Memory B cell (primary cell): ENCODE data around the gene BTN3A1.
A peak's percentile ranks its signal among the peaks of the same experiment; 100 is the strongest.
"Not testable (repeated sequence)": the region's sequence is repeated elsewhere in the genome, so short reads cannot be mapped to it uniquely, and the experiment has no call there.

Source experiments
- ATAC-seq: fragments of 150-1000 bp; cut with Tn5 transposase; 2 replicates; pipeline ENCODE4 v1.10.0; 2021; ENCODE audit warnings: low read depth, mild to moderate bottlenecking, moderate library complexity
- DNase-seq, 2 donors: peaks; one replicate each; pipeline ENCODE4 v3.0.0; 2022; ENCODE audit warnings: low spot score in 2 of 2
- H3K27ac Mint-ChIP-seq: one replicate; pipeline ENCODE4 v1.8.0; 2022; ENCODE audit warnings: mild to moderate bottlenecking, moderate library complexity, mixed read lengths
- H3K27me3 Mint-ChIP-seq: one replicate; pipeline ENCODE4 v1.8.0; 2022; ENCODE audit warnings: mixed read lengths
- H3K36me3 Mint-ChIP-seq: one replicate; pipeline ENCODE4 v1.8.0; 2022; ENCODE audit warnings: mild to moderate bottlenecking, mixed read lengths
- H3K4me1 Mint-ChIP-seq: one replicate; pipeline ENCODE4 v1.8.0; 2022; ENCODE audit warnings: mixed read lengths
- H3K4me3 Mint-ChIP-seq: one replicate; pipeline ENCODE4 v1.8.0; 2022; ENCODE audit warnings: mild to moderate bottlenecking, moderate library complexity, mixed read lengths
- H3K9me3 Mint-ChIP-seq: one replicate; pipeline ENCODE4 v1.8.0; 2022; ENCODE audit warnings: mixed read lengths

The BTN3A1 gene

DNA sequence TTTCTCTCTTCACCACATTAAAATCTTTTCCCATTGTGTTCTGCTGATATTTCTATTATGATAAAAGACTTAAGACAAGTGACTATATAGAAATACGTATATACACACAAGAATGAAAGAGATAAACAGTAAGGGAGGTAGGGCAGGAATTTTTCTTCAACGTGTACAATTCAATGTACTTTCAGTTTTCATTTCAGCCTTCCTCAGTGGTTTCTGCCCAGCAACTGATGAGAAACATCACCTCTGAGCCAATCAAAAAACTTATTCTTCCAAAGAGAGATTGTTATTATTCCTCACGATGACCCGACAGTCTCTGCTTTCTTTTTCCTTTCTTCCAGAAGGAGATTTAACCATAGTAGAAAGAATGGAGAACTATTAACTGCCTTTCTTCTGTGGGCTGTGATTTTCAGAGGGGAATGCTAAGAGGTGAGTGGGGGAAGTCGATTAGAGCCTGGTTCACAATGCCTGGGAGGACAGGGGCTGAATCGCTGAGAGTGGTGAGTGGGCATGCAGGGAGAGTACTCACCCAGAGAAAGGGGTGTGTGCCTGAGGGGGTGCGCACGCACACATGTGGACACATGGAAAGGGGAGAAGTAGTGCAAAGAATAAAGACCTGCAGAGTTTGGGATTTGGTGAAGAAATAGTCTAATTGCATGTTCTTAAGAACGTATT is at the start of gene BTN3A1:
Gene BTN3A1, plus strand, starts transcription at position 289 of the 672 bp plus-strand sequence. CDS start 3,289 bp downstream, outside the sequence.
- Mint-ChIP-seq H3K4me1 (peaks cover 38% of the 10 kb centered on the region), H3K27me3 (no peaks in the 10 kb centered on the region), H3K36me3 (peaks cover 19% of the 10 kb centered on the region), H3K27ac (peak within 1 kb of the TSS; percentile 98), H3K9me3 (no peaks in the 10 kb centered on the region), H3K4me3 (peak within 1 kb of the TSS; percentile 92)
- peak; percentile 92 for ATAC-seq
- DNase-seq = peak; percentile 55 to 58

DNA sequence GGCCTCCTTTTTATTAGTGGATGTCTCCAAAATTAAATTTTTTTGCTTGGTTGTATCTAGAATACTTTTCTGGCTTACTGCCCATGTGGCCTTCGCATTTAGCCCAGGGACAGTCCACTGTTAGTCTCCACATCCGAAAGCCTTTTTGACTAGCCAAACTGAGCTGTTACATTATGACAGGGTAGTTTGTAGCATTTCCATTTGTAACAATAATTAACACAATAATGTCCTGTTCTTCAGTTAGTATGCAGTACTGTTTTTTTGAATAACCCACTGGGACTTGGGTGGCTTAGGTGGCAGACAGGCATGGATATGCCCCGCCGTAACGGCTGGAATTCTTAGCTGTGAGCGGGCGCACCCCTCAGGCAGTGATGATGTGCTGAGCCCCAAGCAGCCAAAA is 49.8 kb upstream of the BTN3A1 start:
- Mint-ChIP-seq H3K27me3 (peaks cover 6% of the 10 kb centered on the region), H3K4me3 (no peak overlapping the region), H3K36me3 (peaks cover 1% of the 10 kb centered on the region), H3K4me1 (no peaks in the 10 kb centered on the region), H3K27ac (no peak overlapping the region), H3K9me3 (no peaks in the 10 kb centered on the region)
- ATAC-seq (no peak), DNase-seq (no peak)

DNA sequence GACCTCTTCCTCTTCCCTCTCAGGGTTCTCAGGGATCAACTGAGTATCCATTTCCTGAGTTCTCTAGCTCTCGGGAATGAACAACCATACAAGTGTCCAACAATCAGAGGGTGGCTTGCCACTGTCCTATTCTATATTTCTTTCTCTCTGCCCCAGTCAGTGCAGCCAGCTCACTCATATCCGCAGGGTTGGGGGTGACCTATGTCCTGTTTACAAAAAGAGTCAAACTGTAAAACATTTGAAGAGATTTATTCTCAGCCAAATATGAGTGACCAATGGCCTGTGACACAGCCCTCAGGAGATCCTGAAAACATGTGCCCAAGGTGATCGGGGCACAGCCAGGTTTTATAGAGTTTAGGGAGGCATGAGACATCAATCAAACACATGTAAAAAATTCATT is 47.9 kb upstream of the BTN3A1 start:
- DNase-seq (no peak), ATAC-seq (no peak)
- Mint-ChIP-seq H3K4me3 (no peak overlapping the region), H3K27me3 (peaks cover 9% of the 10 kb centered on the region), H3K27ac (no peak overlapping the region), H3K9me3 (no peaks in the 10 kb centered on the region), H3K36me3 (no peaks in the 10 kb centered on the region), H3K4me1 (peaks cover 3% of the 10 kb centered on the region)

DNA sequence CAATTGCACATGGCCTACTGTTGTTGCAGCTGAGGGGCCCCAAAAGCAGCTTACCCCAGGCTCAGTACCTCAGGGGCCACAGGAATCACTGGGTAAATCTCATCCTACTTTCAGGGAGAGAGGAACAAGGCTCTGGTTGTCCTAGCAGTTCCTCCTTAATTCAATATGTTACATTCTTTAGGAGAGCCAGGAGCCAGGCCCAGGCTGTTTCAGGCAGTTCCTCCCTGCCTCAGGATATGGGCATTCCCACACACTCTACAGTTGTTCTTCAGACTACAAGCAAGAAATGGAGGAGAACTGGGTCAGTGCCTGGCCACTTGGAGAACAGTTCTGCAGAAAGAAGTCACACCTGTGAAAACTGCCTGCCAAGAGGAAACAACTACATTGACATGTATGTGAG is 46.7 kb upstream of the BTN3A1 start:
- peaks cover 7% of the 10 kb centered on the region for H3K4me1 Mint-ChIP-seq
- peaks cover 13% of the 10 kb centered on the region for H3K27me3 Mint-ChIP-seq
- H3K9me3 Mint-ChIP-seq = no peaks in the 10 kb centered on the region
- H3K4me3 Mint-ChIP-seq = no peak overlapping the region
- H3K36me3 Mint-ChIP-seq = no peaks in the 10 kb centered on the region
- DNase-seq (no peak), ATAC-seq (no peak)
- no peak overlapping the region for H3K27ac Mint-ChIP-seq

DNA sequence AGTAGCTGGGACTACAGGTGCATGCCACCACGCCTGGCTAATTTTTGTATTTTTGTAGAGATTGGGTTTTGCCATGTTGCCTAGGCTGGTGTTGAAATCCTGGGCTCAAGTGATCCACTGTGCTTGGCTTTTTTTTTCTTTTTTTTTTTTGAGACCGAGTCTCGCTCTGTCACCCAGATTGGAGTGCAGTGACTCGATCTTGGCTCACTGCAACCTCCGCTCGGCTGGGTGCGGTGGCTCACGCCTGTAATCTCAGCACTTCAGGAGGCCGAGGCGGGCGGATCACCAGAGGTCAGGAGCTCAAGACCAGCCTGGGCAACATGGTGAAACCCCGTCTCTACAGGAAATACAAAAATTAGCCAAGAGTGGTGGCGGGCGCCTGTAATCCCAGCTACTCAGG is 44.5 kb upstream of the BTN3A1 start:
- H3K4me3 Mint-ChIP-seq, H3K36me3 Mint-ChIP-seq, DNase-seq, ATAC-seq, H3K27ac Mint-ChIP-seq, H3K9me3 Mint-ChIP-seq: not testable (repeated sequence)
- Mint-ChIP-seq H3K4me1 (peaks cover 18% of the 10 kb centered on the region), H3K27me3 (peaks cover 24% of the 10 kb centered on the region)

DNA sequence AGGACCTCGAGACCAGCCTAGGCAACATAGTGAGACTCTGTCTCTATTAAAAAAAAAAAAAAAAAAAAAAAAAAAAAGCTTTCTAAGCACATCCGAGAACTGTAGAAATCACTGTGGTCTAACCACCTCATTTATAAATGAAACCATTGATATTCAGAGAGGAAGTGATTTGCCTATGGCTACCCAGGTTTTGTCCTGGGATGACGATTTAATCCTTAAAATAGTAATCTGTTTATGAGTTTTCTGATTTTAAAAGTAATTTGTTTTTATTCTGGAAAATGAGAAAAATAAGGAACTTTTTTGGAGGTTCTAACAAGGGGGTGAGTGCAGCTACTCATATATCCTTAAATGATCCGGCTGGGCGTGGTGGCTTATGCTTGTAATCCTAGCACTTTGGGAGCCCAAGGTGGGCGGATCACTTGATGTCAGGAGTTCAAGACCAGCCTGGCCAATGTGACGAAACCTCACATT is 43.5 kb upstream of the BTN3A1 start:
- H3K27me3 Mint-ChIP-seq = peaks cover 24% of the 10 kb centered on the region
- no peaks in the 10 kb centered on the region for H3K9me3 Mint-ChIP-seq
- H3K4me3 Mint-ChIP-seq = no peak overlapping the region
- DNase-seq (no peak), ATAC-seq (peak; percentile 87)
- H3K27ac Mint-ChIP-seq = no peak overlapping the region
- H3K4me1 Mint-ChIP-seq = peaks cover 21% of the 10 kb centered on the region
- H3K36me3 Mint-ChIP-seq = no peaks in the 10 kb centered on the region

DNA sequence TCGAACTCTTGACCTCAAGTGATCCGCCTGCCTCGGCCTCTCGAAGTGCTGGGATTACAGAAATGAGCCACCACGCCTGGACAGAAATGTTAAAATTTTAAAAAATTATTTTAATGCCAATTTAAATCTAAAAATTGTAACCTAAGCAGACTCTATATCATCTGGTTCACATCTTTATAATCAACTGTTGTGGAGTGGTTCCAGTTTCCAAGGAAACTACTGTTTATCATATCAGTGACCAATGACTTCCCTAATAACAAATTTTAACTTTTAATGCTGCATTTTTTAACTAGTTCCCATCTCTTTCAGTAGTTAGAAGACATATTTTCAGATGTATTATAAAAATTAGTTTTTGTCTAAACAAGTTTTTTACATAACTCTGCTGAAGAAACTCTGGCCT is 42.3 kb upstream of the BTN3A1 start:
- peaks cover 28% of the 10 kb centered on the region for H3K4me1 Mint-ChIP-seq
- no peaks in the 10 kb centered on the region for H3K9me3 Mint-ChIP-seq
- ATAC-seq (no peak), DNase-seq (no peak)
- H3K4me3 Mint-ChIP-seq = no peak overlapping the region
- no peak overlapping the region for H3K27ac Mint-ChIP-seq
- peaks cover 19% of the 10 kb centered on the region for H3K27me3 Mint-ChIP-seq
- H3K36me3 Mint-ChIP-seq = no peaks in the 10 kb centered on the region

DNA sequence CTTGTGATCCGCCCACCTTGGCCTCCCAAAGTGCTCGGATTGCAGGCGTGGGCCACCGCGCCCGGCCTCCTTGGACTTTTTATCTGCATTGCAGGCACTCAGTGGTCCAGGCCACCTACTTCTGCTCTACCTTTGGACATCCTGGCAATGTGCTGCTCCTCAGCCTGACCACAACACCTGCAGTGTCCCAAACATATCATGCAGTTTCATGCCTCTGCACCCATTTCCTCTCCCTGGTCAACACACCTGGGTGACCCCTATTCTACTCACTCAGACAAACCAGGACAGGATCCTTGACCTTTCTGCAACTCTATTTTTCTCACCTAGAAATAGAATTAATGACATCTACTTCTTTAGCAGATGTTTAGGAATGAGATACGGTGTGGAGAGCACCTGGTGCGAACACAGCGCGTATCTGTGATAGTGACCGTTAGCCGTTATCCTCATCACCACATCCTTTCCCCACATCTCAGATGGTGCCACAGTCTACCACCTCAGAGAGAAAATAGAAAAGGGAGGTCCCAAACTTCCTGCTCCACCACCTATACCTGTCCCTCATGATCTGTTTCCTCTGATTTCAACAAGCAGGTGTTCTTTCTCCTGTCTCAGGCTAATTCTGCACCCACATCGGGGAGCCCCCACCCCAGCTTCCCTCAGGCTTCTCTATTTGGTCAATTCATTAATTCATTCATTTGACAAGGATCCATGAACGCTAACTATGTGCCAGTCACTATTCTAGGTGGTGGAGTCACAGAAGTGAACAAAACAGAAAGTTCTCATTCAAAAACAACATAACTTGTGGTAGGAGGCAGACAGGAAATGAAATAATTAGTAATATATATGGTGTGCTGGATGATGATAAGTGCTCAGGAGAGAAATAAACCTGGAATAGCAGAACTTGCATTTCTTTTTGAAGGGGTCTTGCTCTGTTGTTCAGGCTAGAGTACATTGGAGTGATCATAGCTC is 41.3 kb upstream of the BTN3A1 start:
- peaks cover 28% of the 10 kb centered on the region for H3K4me1 Mint-ChIP-seq
- H3K27me3 Mint-ChIP-seq = peaks cover 17% of the 10 kb centered on the region
- DNase-seq = no peak
- H3K36me3 Mint-ChIP-seq = no peaks in the 10 kb centered on the region
- H3K9me3 Mint-ChIP-seq = no peaks in the 10 kb centered on the region
- peak overlapping the region; percentile 43 for H3K4me3 Mint-ChIP-seq
- H3K27ac Mint-ChIP-seq = peak overlapping the region; percentile 12
- no peak for ATAC-seq

DNA sequence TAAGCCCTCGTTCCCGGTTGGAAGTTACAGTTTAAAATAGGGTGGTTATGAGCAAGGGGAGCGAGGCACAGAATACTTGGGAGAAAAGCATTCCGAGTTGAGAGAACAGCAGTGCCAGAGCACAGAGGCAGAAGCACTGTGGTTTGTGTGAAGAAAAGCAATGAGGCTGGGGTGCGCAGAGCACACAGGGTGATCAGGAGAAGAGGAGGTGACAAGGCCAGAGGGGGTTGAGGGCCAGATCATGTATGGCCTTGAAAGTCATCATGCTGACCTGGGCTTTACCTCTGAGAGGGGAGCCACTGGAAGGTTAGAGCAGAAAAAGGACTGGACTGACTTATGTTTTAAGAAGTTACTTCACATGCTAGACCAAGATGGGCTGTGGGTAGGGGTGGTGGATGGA is 40.5 kb upstream of the BTN3A1 start:
- H3K36me3 Mint-ChIP-seq = no peaks in the 10 kb centered on the region
- no peak for DNase-seq
- peaks cover 17% of the 10 kb centered on the region for H3K27me3 Mint-ChIP-seq
- ATAC-seq = no peak
- H3K9me3 Mint-ChIP-seq = no peaks in the 10 kb centered on the region
- H3K4me1 Mint-ChIP-seq = peaks cover 29% of the 10 kb centered on the region
- no peak overlapping the region for H3K27ac Mint-ChIP-seq
- H3K4me3 Mint-ChIP-seq = no peak overlapping the region

DNA sequence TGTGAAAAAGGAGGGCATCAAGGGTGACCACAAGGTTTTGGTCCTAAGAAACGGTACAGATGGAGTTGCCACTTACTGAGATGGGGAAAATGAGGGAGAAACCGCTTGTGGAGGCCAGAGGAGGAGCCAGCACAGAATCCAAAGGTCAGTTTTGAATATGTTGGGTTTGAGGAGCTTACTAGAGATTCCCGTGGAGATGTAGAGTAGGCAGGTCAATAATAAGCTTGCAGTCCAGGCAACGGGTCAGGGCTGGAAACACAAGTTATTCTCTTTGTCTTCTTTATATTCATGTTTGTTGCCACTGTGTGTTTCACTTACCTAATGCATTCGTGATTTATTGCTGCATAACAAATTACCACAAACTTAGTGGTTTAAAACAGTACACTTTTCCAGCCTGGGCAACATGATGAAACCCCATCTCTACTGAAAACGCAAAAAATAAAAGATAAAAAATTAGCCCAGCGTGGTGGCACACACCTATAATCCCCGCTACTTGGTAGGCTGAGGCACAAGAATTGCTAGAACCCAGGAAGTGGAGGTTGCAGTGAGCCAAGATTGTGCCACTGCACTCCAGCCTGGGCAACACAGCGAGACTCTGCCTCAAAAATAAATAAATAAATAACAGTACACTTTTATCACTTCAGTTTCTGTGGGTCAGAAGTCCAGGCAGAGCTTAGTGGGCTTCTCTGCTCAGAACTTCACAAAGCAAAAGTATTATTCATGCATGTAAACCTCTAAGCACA is 39.8 kb upstream of the BTN3A1 start:
- H3K27me3 Mint-ChIP-seq = peaks cover 17% of the 10 kb centered on the region
- H3K4me1 Mint-ChIP-seq = peaks cover 35% of the 10 kb centered on the region
- no peak overlapping the region for H3K4me3 Mint-ChIP-seq

DNA sequence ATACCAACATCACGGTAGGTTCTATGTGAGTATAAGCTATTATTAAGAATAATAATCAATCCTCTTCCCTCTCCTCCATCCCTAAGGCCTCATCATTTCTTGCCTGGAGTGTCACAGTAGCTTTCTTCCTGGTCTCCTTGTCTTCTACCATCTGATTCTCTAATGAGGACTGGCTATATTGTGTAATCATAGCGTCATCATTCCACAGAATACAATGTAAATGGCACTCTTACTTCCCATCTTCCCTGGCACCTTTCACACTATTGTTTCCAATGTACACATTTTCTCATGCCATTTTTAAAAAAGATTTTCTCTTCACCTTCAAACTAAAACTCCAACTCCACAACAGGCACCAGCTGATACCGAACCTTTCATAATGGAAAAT is 39.2 kb upstream of the BTN3A1 start:
- Mint-ChIP-seq H3K4me1 (peaks cover 39% of the 10 kb centered on the region), H3K27me3 (peaks cover 17% of the 10 kb centered on the region), H3K4me3 (no peak overlapping the region), H3K9me3 (no peaks in the 10 kb centered on the region), H3K27ac (no peak overlapping the region), H3K36me3 (no peaks in the 10 kb centered on the region)
- DNase-seq = no peak
- ATAC-seq = no peak

More for the DNA sequence above, 39.8 kb upstream of the BTN3A1 start:
- DNase-seq (no peak), ATAC-seq (no peak)
- no peak overlapping the region for H3K27ac Mint-ChIP-seq
- H3K36me3 Mint-ChIP-seq = no peaks in the 10 kb centered on the region
- H3K9me3 Mint-ChIP-seq = no peaks in the 10 kb centered on the region

DNA sequence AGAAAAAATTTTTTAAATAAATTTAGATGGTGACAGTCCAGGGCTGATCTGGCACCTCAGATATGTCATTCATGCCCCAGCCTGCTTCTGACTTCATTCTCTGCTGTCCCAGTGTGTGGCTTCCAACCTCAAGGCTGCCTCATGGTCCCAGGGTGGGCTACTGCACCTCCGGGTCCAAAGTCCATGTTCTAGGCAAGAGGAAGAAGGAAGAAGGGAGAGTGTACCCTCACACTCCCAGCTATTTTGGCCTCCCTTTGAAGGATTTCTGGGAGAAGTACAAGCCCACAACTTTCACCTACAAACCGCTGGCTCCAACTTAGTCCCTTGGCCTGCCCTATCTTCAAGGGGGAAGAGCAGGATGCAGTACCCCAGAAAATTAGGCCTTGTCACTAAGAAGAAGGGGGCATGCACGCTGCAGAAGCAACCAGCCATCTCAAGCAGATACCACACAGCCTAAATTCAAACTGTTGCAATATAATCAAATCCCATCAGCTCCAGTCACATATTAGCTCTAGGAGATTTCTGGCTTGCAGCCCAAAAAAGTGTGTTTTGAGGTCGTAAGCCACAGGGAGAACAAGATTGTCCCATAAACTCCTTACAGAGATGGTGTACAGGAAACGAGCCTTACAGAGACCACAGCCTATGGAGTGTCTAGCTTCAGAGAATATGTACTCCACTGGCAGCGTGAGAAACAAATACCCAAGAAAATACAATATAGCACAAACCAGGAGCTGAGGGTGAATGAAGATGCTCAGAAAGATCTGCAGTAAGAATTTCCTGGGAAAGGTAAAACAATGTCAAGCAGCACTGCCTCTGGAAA is 38.0 kb upstream of the BTN3A1 start:
- H3K36me3 Mint-ChIP-seq = peaks cover 6% of the 10 kb centered on the region
- ATAC-seq (no peak), DNase-seq (no peak)
- H3K4me1 Mint-ChIP-seq = peaks cover 44% of the 10 kb centered on the region
- no peak overlapping the region for H3K4me3 Mint-ChIP-seq
- no peaks in the 10 kb centered on the region for H3K9me3 Mint-ChIP-seq
- H3K27me3 Mint-ChIP-seq = peaks cover 14% of the 10 kb centered on the region
- no peak overlapping the region for H3K27ac Mint-ChIP-seq

DNA sequence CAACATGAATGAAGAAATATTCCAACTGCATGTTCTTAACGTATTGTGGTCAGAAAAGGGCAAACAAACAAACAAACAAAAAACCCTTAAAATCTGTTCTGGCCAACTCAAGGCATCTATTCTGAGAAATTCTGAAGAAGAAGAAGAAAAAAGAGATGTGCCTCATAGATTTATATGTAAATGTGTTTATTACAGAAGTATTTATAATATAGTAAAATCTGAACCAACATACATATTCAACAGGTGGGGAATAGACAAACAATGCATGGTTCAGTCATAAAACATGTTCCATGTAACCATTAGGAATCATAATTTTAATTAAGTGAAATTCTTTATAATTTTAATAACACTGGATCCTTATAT is 36.5 kb upstream of the BTN3A1 start:
- peaks cover 15% of the 10 kb centered on the region for H3K36me3 Mint-ChIP-seq
- ATAC-seq (no peak), DNase-seq (no peak)
- no peak overlapping the region for H3K4me3 Mint-ChIP-seq
- H3K4me1 Mint-ChIP-seq = peaks cover 47% of the 10 kb centered on the region
- H3K27ac Mint-ChIP-seq = no peak overlapping the region
- peaks cover 8% of the 10 kb centered on the region for H3K27me3 Mint-ChIP-seq
- no peaks in the 10 kb centered on the region for H3K9me3 Mint-ChIP-seq
